Non-pigmented ciliary epithelial cell (primary cell): Measurements from ENCODE around the gene CAMKK2.
"Not testable (repeated sequence)": the region's sequence is repeated elsewhere in the genome, so short reads cannot be mapped to it uniquely, and the experiment has no call there.

Source experiments
- DNase-seq: peaks from one replicate; pipeline ENCODE4 v3.0.0-alpha.2; 2010; ENCODE audit warnings: low read depth

Gene CAMKK2

GRCh38 chr12:121245951-121246350 is 50.6 kb downstream of the CAMKK2 start:
- no peak for DNase-seq

DNA sequence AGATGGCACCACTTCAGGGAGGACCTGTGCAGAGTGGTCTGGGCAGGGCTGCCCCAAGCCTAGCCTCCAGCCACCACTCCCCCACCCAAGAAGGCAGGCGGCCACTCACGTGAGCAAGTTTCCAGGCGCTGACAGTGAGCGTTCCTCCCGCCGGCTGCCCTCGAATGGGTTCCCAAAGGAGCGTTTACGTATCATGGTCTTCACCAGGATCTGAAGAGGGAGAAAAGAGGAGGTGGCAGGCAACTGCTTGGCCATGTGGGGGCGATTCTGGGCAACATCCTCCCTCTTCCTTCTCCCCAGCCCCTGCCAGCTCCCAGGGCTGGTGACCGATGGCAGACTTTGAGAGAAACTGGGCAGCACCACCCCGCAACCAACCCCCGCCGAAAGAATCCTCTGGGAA is 51.5 kb downstream of the CAMKK2 start:
- DNase-seq: no peak

- DNase-seq: no peak
These were observed 55.1 kb downstream of the CAMKK2 start for GRCh38 chr12:121241156-121241970.

- no peak for DNase-seq
These were observed 55.9 kb downstream of the CAMKK2 start for GRCh38 chr12:121240484-121241101.

GRCh38 chr12:121240062-121240420 is 56.5 kb downstream of the CAMKK2 start:
- DNase-seq: no peak

DNA sequence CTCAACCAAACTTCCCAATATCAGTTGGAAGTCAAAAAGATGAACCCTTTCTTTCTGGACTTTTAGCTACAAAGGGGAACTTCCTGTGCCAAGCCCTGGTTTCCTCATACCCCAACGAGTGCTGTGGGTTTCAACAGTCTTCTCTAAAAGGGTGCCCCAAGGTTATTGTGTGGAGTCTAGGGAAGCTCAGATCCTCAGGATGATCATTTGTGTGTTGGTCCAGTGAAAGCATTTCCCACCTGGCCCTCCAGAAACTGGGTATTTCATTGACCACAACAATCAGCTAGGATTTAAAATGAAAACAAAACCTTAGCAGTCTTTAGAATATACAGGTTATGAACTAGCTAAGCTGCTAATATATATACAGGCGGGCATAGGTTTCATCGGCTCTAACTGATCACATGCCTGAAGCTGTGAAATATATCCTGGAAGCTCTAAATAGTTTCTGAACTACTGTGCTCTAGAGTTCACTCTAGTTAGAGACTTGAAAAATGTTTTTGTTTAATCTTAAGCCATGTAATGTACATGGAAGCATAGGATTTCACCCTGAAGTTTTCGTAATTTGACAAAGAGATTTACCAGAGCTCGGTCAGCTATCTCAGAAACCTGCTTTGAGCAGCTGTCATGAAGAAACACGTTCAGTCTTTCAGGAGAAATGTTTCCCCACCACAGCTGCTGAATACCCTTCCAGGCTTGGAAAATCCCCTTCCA is 57.0 kb downstream of the CAMKK2 start:
- DNase-seq: no peak

- DNase-seq: no peak
These were observed 57.7 kb downstream of the CAMKK2 start for GRCh38 chr12:121238604-121239350.

DNA sequence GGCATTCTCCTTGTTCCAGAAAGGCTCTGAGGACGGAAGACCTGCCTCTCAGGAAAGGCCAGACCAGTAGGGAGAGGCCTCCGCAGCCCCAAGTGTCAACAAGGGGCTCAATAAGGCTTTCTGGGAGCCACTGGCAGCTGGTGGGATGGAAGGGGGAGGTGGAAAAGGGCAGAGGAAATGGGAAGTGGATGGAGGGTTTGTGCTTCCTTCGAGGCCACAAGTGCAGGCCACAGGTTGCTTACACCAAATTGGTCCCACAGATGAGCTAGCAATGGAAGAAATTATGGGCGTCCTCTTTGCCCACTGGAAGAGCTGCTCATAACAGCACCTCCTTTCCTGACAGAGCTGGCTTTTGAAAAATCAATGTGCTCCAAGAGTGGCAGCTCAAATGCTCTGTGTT is 58.4 kb downstream of the CAMKK2 start:
- no peak for DNase-seq

GRCh38 chr12:121237415-121237814 is 59.1 kb downstream of the CAMKK2 start:
- DNase-seq: no peak

GRCh38 chr12:121236776-121237175 is 59.7 kb downstream of the CAMKK2 start:
- DNase-seq: no peak

- DNase-seq: no peak
These were observed 62.9 kb downstream of the CAMKK2 start for GRCh38 chr12:121233628-121234020.

DNA sequence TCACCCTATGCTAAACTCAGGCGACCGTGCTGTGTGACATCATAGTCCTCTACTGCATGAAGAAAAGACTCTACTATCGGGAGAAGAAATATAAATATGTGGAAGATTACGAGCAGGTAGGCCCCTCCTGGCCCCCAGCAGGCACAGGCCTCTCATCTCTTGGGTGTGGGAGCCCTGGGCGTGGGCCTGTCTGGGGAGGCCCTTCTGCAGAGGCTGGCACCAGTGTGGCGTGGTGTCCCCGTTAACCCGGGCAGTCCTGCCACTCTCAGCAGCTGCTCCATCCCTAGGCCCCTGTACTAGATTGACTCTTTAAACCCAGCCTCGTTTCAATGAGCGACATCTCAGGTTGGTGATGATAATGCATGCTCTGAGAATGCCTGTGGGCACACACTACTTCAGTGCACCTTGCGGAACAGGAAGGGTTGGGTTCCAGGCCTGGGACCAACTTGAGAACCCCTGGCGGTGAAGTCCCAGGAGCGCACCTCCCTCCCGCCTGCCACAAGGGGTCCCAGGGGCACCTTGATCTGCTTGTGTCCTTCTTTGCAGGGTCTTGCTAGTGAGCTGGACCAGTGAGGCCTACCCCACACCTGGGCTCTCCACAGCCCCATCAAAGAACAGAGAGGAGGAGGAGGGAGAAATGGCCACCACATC is 63.4 kb downstream of the CAMKK2 start:
- DNase-seq: no peak

- no peak for DNase-seq
These were observed 64.3 kb downstream of the CAMKK2 start for GRCh38 chr12:121232163-121232562.

DNA sequence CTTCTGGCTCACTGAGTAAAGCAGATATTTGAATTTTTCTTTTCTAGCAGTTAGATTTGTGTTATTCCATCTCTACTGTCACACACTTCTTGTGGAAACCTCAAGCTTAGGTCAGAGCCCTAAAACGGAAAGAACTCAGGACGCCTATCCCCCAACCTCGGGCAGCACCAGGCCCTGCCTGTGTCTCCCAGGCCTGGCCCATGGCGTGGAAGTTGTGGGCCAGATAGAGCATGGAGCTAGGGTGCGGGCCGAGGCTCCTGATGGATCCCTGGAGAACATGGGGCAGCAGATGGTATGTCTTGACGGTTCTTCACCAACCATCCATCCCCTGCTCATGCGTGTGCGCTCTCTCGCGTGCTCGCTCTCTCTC is 66.0 kb downstream of the CAMKK2 start:
- no peak for DNase-seq

- DNase-seq: peak; percentile 31
These were observed 66.5 kb downstream of the CAMKK2 start for GRCh38 chr12:121229826-121230537.

DNA sequence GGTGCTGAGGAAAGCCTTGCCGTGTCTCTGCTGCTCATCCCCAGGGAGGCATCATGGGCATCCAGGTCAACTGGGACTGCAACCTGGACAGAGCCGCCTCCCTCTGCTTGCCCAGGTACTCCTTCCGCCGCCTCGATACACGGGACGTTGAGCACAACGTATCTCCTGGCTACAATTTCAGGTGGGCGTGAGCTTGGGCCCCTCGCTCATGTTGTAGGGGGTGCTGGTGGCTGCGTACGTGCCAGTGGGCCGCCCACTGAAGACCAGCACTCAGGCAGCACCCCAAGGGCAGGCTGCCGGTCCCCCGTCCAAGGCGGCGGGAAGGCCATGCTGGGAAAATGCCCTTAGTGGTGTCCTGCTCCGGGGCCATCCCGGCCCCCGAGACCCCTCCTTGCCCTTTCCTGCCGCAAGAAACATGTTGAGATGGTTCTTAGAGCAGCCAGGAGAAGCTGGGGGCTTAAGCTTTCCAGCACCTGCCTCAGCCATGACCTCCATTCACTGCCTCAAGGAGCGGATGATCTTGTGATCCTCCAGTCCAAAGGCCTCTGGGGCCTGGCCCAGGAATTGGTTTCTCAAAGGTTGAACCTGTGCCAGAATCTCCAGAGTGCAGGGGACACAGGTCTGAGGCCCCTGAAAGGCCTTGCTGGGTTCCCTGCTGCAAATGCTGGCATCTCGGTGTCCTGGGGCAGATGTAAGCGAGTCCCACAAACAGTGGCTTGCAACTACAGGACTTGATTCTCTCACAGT is 67.4 kb downstream of the CAMKK2 start:
- DNase-seq: no peak

GRCh38 chr12:121227294-121227693 is 69.2 kb downstream of the CAMKK2 start:
- DNase-seq: no peak

DNA sequence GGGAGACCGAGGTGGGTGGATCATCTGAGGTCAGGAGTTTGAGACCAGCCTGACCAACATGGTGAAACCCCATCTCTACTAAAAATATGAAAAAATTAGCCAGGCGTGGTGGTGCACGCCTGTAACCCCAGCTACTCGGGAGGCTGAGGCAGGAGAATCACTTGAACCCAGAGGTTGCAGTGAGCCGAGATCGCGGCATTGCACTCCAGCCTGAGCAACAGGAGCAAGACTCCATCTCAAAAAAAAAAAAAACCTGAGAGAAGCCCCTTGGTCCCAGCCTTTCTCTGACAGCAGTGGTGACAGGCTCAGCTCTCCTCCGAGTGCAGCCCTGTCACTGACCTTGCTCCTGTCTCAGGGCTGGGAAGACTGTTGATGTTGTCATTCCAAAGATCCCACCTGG is 69.6 kb downstream of the CAMKK2 start:
- not testable (repeated sequence) for DNase-seq

- no peak for DNase-seq
These were observed 70.1 kb downstream of the CAMKK2 start for GRCh38 chr12:121226399-121226798.

DNA sequence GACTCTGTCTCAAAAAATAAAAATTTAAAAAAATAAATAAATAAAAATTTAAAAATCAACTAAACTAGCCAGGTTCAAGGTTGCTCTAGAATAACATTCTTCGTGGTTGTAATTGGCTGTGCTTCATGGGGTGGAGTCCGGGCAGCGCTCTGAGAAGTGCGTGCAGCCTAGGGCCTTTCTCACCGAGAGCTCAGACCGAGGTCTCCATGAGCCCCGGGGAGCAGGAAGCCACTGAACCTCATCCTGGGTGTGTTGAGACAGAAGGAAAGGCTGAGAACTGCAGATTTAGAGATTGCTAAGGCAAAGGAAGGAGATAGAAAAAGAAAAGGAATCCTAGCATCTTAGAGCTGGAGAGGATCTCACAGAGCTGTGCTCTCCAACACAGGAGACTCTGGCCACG is 71.9 kb downstream of the CAMKK2 start:
- DNase-seq: no peak
